ENCODE data around the gene ENOX1.

Gene ENOX1

DNA sequence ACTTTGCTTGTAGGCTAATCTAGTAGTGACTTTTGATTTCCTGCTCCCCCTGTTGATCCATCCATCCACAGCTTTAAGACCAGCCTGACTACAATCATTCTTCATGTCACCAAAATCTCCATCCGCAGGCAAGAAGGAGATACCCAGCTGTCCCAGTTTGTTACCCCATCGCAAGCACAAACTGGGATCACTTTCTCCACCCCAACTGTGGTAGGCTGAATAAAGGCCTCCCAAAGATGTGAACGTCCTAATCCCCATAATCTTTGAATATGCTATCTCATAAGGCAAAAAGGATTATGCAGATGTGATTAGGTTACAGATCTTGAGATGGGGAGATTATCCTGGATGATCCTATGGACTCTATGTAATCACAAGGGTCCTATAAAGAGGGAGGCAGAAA lies 202.0 kb downstream of the ENOX1 start:
- Histone ChIP-seq H2AFZ (ENCODE audit: insufficient read depth, low read length, poor library complexity) (no peak overlapping the region), H4K8ac (ENCODE audit: low read depth, low read length) (no peak overlapping the region), H3K4ac (ENCODE audit: low read depth, low read length) (no peak overlapping the region), H3K4me1 (ENCODE audit: control insufficient read depth in 1 of 2, insufficient read depth in 2 of 2, low read length in 2 of 2) (no peaks in the 10 kb centered on the region), H3K27me3 (ENCODE audit: insufficient read depth, low read length) (no peaks in the 10 kb centered on the region), H3K79me1 (ENCODE audit: low read length) (no peaks in the 10 kb centered on the region), H3K14ac (ENCODE audit: low read length) (no peak overlapping the region), H3K9ac (ENCODE audit: low read length) (no peak overlapping the region), H2BK120ac (ENCODE audit: insufficient read depth, low read length, poor library complexity) (no peak overlapping the region), H3K4me2 (ENCODE audit: low read length) (no peak overlapping the region), H3K18ac (ENCODE audit: low read length) (no peak overlapping the region), H3K36me3 (ENCODE audit: control insufficient read depth in 1 of 2, insufficient read depth in 2 of 2, low read length in 2 of 2) (no peaks in the 10 kb centered on the region), H3K23ac (ENCODE audit: low read length) (no peak overlapping the region), H3K79me2 (ENCODE audit: control insufficient read depth, insufficient read depth, low read length, poor library complexity) (no peaks in the 10 kb centered on the region), H4K91ac (ENCODE audit: low read depth, low read length) (no peak overlapping the region), H3K27ac (ENCODE audit: low read depth, low read length) (no peak overlapping the region), H2AK5ac (ENCODE audit: low read length) (no peak overlapping the region), H3K4me3 (ENCODE audit: low read depth, low read length) (no peak overlapping the region), H4K12ac (ENCODE audit: low read depth, low read length) (no peak overlapping the region), H3K9me3 (ENCODE audit: insufficient read depth, low read depth, low read length) (no peaks in the 10 kb centered on the region), H2BK12ac (ENCODE audit: low read length) (no peak overlapping the region), H2BK5ac (ENCODE audit: low read depth, low read length, poor library complexity) (no peak overlapping the region)
- no CpG with 5 or more reads among the region's 3 CpGs for WGBS (ENCODE audit: extremely low coverage, insufficient coverage, insufficient read length)
- DNase-seq: no peak

DNA sequence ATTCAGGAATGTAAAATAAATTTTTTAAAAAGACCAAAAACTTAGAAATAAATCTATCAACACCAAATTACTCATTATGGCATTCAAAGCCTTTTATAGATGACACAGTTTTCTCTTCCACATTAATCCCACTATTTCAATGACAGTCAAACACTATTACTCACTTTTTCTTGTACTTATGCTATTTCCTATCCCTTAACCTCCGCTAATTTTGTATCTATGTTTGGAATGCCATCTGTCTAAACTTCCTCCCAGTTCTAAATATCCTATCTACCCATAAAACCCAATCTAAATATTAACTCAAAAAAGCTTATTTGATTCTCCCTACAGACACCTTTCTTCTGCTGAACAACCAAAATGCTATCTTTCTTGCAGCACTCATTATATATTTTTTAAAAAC lies 203.5 kb downstream of the ENOX1 start:
- Histone ChIP-seq H3K9ac (ENCODE audit: low read length) (no peak overlapping the region), H2BK12ac (ENCODE audit: low read length) (no peak overlapping the region), H3K18ac (ENCODE audit: low read length) (no peak overlapping the region), H3K27ac (ENCODE audit: low read depth, low read length) (no peak overlapping the region), H3K4me3 (ENCODE audit: low read depth, low read length) (no peak overlapping the region), H4K8ac (ENCODE audit: low read depth, low read length) (no peak overlapping the region), H2BK5ac (ENCODE audit: low read depth, low read length, poor library complexity) (no peak overlapping the region), H3K4me1 (ENCODE audit: control insufficient read depth in 1 of 2, insufficient read depth in 2 of 2, low read length in 2 of 2) (no peaks in the 10 kb centered on the region), H4K12ac (ENCODE audit: low read depth, low read length) (no peak overlapping the region), H3K27me3 (ENCODE audit: insufficient read depth, low read length) (no peaks in the 10 kb centered on the region), H3K4ac (ENCODE audit: low read depth, low read length) (no peak overlapping the region), H2AK5ac (ENCODE audit: low read length) (no peak overlapping the region), H2BK120ac (ENCODE audit: insufficient read depth, low read length, poor library complexity) (no peak overlapping the region), H3K14ac (ENCODE audit: low read length) (no peak overlapping the region), H3K9me3 (ENCODE audit: insufficient read depth, low read depth, low read length) (no peaks in the 10 kb centered on the region), H3K4me2 (ENCODE audit: low read length) (no peak overlapping the region), H3K36me3 (ENCODE audit: control insufficient read depth in 1 of 2, insufficient read depth in 2 of 2, low read length in 2 of 2) (no peaks in the 10 kb centered on the region), H3K23ac (ENCODE audit: low read length) (no peak overlapping the region), H4K91ac (ENCODE audit: low read depth, low read length) (no peak overlapping the region), H2AFZ (ENCODE audit: insufficient read depth, low read length, poor library complexity) (no peak overlapping the region), H3K79me1 (ENCODE audit: low read length) (no peaks in the 10 kb centered on the region), H3K79me2 (ENCODE audit: control insufficient read depth, insufficient read depth, low read length, poor library complexity) (no peaks in the 10 kb centered on the region)
- no peak for DNase-seq
- no CpG with 5 or more reads among the region's 1 CpG for WGBS (ENCODE audit: extremely low coverage, insufficient coverage, insufficient read length)

DNA sequence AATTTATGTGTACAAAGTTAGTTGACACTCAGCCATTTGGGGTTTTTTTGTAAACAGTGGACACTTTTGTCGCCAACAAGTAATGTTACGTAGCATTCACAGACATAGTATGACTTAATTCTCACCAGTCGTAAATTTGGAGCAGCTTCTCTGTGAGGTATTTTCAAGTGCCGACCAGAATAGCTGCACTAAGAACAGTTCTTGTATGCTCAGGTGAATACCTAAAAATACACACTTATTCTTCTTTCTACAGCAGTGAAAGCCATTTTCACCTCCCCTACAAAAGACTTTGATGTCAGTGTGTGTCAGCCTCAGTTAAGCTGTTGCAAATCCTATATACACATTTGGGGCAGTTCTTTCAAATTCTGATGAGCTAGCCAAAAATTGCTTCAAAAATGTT lies 206.5 kb downstream of the ENOX1 start:
- Histone ChIP-seq H3K27ac (ENCODE audit: low read depth, low read length) (no peak overlapping the region), H3K27me3 (ENCODE audit: insufficient read depth, low read length) (no peaks in the 10 kb centered on the region), H3K79me1 (ENCODE audit: low read length) (no peaks in the 10 kb centered on the region), H3K79me2 (ENCODE audit: control insufficient read depth, insufficient read depth, low read length, poor library complexity) (no peaks in the 10 kb centered on the region), H3K4me1 (ENCODE audit: control insufficient read depth in 1 of 2, insufficient read depth in 2 of 2, low read length in 2 of 2) (no peaks in the 10 kb centered on the region), H3K9ac (ENCODE audit: low read length) (no peak overlapping the region), H2BK5ac (ENCODE audit: low read depth, low read length, poor library complexity) (no peak overlapping the region), H3K4ac (ENCODE audit: low read depth, low read length) (no peak overlapping the region), H3K4me2 (ENCODE audit: low read length) (no peak overlapping the region), H4K91ac (ENCODE audit: low read depth, low read length) (no peak overlapping the region), H4K8ac (ENCODE audit: low read depth, low read length) (no peak overlapping the region), H2AFZ (ENCODE audit: insufficient read depth, low read length, poor library complexity) (no peak overlapping the region), H2BK120ac (ENCODE audit: insufficient read depth, low read length, poor library complexity) (no peak overlapping the region), H3K23ac (ENCODE audit: low read length) (no peak overlapping the region), H3K14ac (ENCODE audit: low read length) (no peak overlapping the region), H3K18ac (ENCODE audit: low read length) (no peak overlapping the region), H3K4me3 (ENCODE audit: low read depth, low read length) (no peak overlapping the region), H2AK5ac (ENCODE audit: low read length) (no peak overlapping the region), H3K9me3 (ENCODE audit: insufficient read depth, low read depth, low read length) (no peaks in the 10 kb centered on the region), H4K12ac (ENCODE audit: low read depth, low read length) (no peak overlapping the region), H2BK12ac (ENCODE audit: low read length) (no peak overlapping the region), H3K36me3 (ENCODE audit: control insufficient read depth in 1 of 2, insufficient read depth in 2 of 2, low read length in 2 of 2) (no peaks in the 10 kb centered on the region)
- no CpG with 5 or more reads among the region's 4 CpGs for WGBS (ENCODE audit: extremely low coverage, insufficient coverage, insufficient read length)
- DNase-seq: no peak

DNA sequence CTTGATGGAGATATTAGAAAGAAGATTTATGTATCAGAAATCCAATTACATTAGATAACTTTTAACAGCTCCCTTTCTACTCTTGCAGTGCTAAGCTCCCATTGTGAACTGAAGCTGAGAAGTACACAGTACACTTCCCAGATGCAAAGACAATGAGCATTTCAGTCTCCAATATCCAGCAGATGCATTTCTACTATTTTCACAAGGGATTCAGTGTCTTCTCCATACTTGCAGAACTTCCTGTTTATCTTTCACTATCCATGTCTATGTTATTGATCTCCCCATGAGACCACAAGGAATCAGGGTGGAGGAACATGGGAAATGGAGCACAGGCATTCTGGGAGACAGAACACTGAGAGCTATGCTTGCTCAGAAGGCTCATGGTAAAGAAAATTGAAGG lies 207.5 kb downstream of the ENOX1 start:
- no peak overlapping the region for H3K23ac ChIP-seq (ENCODE audit: low read length)
- no peak overlapping the region for H3K4ac ChIP-seq (ENCODE audit: low read depth, low read length)
- H2AK5ac ChIP-seq (ENCODE audit: low read length): no peak overlapping the region
- H3K9ac ChIP-seq (ENCODE audit: low read length): no peak overlapping the region
- no peak overlapping the region for H3K27ac ChIP-seq (ENCODE audit: low read depth, low read length)
- no peak overlapping the region for H3K4me3 ChIP-seq (ENCODE audit: low read depth, low read length)
- no peaks in the 10 kb centered on the region for H3K79me2 ChIP-seq (ENCODE audit: control insufficient read depth, insufficient read depth, low read length, poor library complexity)
- no peak overlapping the region for H3K14ac ChIP-seq (ENCODE audit: low read length)
- H3K4me2 ChIP-seq (ENCODE audit: low read length): no peak overlapping the region
- no peak overlapping the region for H2BK5ac ChIP-seq (ENCODE audit: low read depth, low read length, poor library complexity)
- no peaks in the 10 kb centered on the region for H3K4me1 ChIP-seq (ENCODE audit: control insufficient read depth in 1 of 2, insufficient read depth in 2 of 2, low read length in 2 of 2)
- no peak overlapping the region for H2BK120ac ChIP-seq (ENCODE audit: insufficient read depth, low read length, poor library complexity)
- H3K79me1 ChIP-seq (ENCODE audit: low read length): no peaks in the 10 kb centered on the region
- H4K8ac ChIP-seq (ENCODE audit: low read depth, low read length): no peak overlapping the region
- no peaks in the 10 kb centered on the region for H3K36me3 ChIP-seq (ENCODE audit: control insufficient read depth in 1 of 2, insufficient read depth in 2 of 2, low read length in 2 of 2)
- no peak overlapping the region for H2BK12ac ChIP-seq (ENCODE audit: low read length)
- no peaks in the 10 kb centered on the region for H3K27me3 ChIP-seq (ENCODE audit: insufficient read depth, low read length)
- H4K91ac ChIP-seq (ENCODE audit: low read depth, low read length): no peak overlapping the region
- H3K9me3 ChIP-seq (ENCODE audit: insufficient read depth, low read depth, low read length): no peaks in the 10 kb centered on the region
- no peak overlapping the region for H2AFZ ChIP-seq (ENCODE audit: insufficient read depth, low read length, poor library complexity)
- H3K18ac ChIP-seq (ENCODE audit: low read length): no peak overlapping the region
- no peak for DNase-seq
- no peak overlapping the region for H4K12ac ChIP-seq (ENCODE audit: low read depth, low read length)

DNA sequence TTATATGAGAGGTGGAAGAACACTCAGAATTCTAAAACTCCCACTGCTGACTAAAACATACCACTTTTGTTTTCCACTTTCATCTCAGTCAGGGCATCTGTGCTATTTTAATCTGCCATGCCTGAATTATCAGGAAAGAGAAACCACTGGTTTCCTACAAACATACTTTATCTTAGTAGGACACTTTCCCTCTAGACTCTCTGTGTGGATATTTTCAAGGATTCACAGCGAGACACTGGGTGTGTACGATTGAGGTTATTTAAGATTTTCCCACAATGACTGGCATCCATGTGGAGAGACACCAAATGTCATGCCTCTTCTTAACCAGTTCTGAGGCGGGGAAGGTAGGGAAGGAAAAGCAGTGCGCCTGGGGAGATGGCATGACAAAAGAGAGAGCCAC lies 212.2 kb downstream of the ENOX1 start:
- no peak overlapping the region for H2AK5ac ChIP-seq (ENCODE audit: low read length)
- no peaks in the 10 kb centered on the region for H3K79me1 ChIP-seq (ENCODE audit: low read length)
- H3K9ac ChIP-seq (ENCODE audit: low read length): no peak overlapping the region

More for the DNA sequence above, 212.2 kb downstream of the ENOX1 start:
- no peaks in the 10 kb centered on the region for H3K36me3 ChIP-seq (ENCODE audit: control insufficient read depth in 1 of 2, insufficient read depth in 2 of 2, low read length in 2 of 2)
- no peaks in the 10 kb centered on the region for H3K79me2 ChIP-seq (ENCODE audit: control insufficient read depth, insufficient read depth, low read length, poor library complexity)
- no peak overlapping the region for H3K14ac ChIP-seq (ENCODE audit: low read length)
- H3K18ac ChIP-seq (ENCODE audit: low read length): no peak overlapping the region
- peaks cover 0 to 6% of the 10 kb centered on the region in 2 experiments for H3K4me1 ChIP-seq (ENCODE audit: control insufficient read depth in 1 of 2, insufficient read depth in 2 of 2, low read length in 2 of 2)
- H3K27ac ChIP-seq (ENCODE audit: low read depth, low read length): no peak overlapping the region
- DNase-seq: peak in 1 of 2 donors; percentile 1
- H3K4ac ChIP-seq (ENCODE audit: low read depth, low read length): no peak overlapping the region
- H2AFZ ChIP-seq (ENCODE audit: insufficient read depth, low read length, poor library complexity): no peak overlapping the region
- no peak overlapping the region for H4K12ac ChIP-seq (ENCODE audit: low read depth, low read length)
- H3K23ac ChIP-seq (ENCODE audit: low read length): no peak overlapping the region
- H3K4me2 ChIP-seq (ENCODE audit: low read length): no peak overlapping the region
- WGBS (ENCODE audit: extremely low coverage, insufficient coverage, insufficient read length): no CpG with 5 or more reads among the region's 4 CpGs
- H2BK120ac ChIP-seq (ENCODE audit: insufficient read depth, low read length, poor library complexity): no peak overlapping the region
- no peak overlapping the region for H4K8ac ChIP-seq (ENCODE audit: low read depth, low read length)
- no peaks in the 10 kb centered on the region for H3K9me3 ChIP-seq (ENCODE audit: insufficient read depth, low read depth, low read length)
- no peak overlapping the region for H2BK12ac ChIP-seq (ENCODE audit: low read length)
- no peaks in the 10 kb centered on the region for H3K27me3 ChIP-seq (ENCODE audit: insufficient read depth, low read length)
- H2BK5ac ChIP-seq (ENCODE audit: low read depth, low read length, poor library complexity): no peak overlapping the region
- H4K91ac ChIP-seq (ENCODE audit: low read depth, low read length): no peak overlapping the region
- H3K4me3 ChIP-seq (ENCODE audit: low read depth, low read length): no peak overlapping the region
